HepG2 (cell line): ENCODE data around the gene NUP214. TPM values are rescaled to one million over a fixed set of nuclear protein-coding genes. Genes with fewer than 3 reads are reported as not detected.

Experiments
- ATAC-seq: fragments of 200-7000 bp; cut with Tn5 transposase; 3 replicates; pipeline ENCODE4 v1.9.1; 2020; ENCODE audit warnings: mild to moderate bottlenecking, moderate library complexity
- BruUV-seq: library from RNA; stranded (reverse); fragments of 400-500 nt; replicated peaks from 2 replicates; lab custom pipeline; 2021; lab: Mats Ljungman, UMichigan
- CTCF ChIA-PET: fragments of 300-600 bp; formaldehyde crosslinking; extraction: SDS; loops from one replicate; lab custom pipeline; 2021; ENCODE audit warnings: low total read pairs, inconsistent platforms, low intra/inter-chr PET ratio; lab: Yijun Ruan, JAX
- POLR2A ChIA-PET: fragments of 350-600 bp; sonication (Branson Sonifier 250); formaldehyde crosslinking; loops from one replicate; lab custom pipeline; 2020; ENCODE audit warnings: antibody characterized with exemption, inconsistent platforms; lab: Yijun Ruan, JAX
- DNase-seq: peaks from one replicate; pipeline ENCODE4 v3.0.0-alpha.2; 2015; ENCODE audit warnings: low spot score
- FAIRE-seq: peaks from 3 replicates; lab custom pipeline; 2011; peaks lifted over from hg19 to GRCh38; lab: Jason Lieb, UNC
- H2AFZ ChIP-seq: one replicate; pipeline ENCODE4 v1.6.1; 2011; ENCODE audit warnings: low read length, inconsistent platforms
- H3K27ac ChIP-seq: fragments of 300-600 bp; 3 replicates; pipeline ENCODE4 v1.8.0; 2011; ENCODE audit warnings: mixed run types, mild to moderate bottlenecking, mixed read lengths, low read length, inconsistent platforms; ENCODE audit not compliant: insufficient read depth; ENCODE audit errors: extremely low read length
- H3K27me3 ChIP-seq, 2 experiments: fragments of 200-600 bp in 1 of 2; 2 replicates in 1 of 2; 3 replicates in 1 of 2; pipeline versions ENCODE4 v1.6.0 to v1.8.0; 2011; ENCODE audit warnings: low read length in 2 of 2, mild to moderate bottlenecking in 2 of 2, moderate library complexity in 2 of 2, inconsistent platforms in 1 of 2; ENCODE audit not compliant: insufficient read depth in 2 of 2, control insufficient read depth in 1 of 2
- H3K36me3 ChIP-seq, 2 experiments: fragments of 200-600 bp in 1 of 2; replicated peaks in 1 of 2; 2 replicates in 1 of 2; 3 replicates in 1 of 2; pipeline versions ENCODE4 v1.5.1 to v1.8.0; 2011; ENCODE audit warnings: low read length in 2 of 2, inconsistent platforms in 1 of 2; ENCODE audit not compliant: insufficient read depth in 2 of 2, control insufficient read depth in 1 of 2
- H3K4me1 ChIP-seq: 2 replicates; pipeline ENCODE4 v1.5.1; 2012; ENCODE audit warnings: low read length, inconsistent platforms; ENCODE audit not compliant: insufficient read depth
- H3K4me2 ChIP-seq: 2 replicates; pipeline ENCODE4 v1.6.0; 2011; ENCODE audit warnings: low read depth, low read length, inconsistent platforms
- H3K4me3 ChIP-seq, 3 experiments: fragments of 200-600 bp in 1 of 3; sonication (generic), shearing (Covaris generic) in 1 of 3; replicated peaks in 1 of 3; 2 replicates each; pipeline ENCODE4 v1.5.1; 2011 to 2016; ENCODE audit warnings: low read length in 3 of 3, inconsistent platforms in 2 of 3, low read depth in 2 of 3, mild to moderate bottlenecking in 2 of 3, control low read depth in 1 of 3, mixed read lengths in 1 of 3; ENCODE audit not compliant: insufficient read depth in 1 of 3
- H3K79me2 ChIP-seq: one replicate; pipeline ENCODE4 v1.6.1; 2011; ENCODE audit warnings: low read length, inconsistent platforms; ENCODE audit not compliant: insufficient read depth
- H3K9ac ChIP-seq: 2 replicates; pipeline ENCODE4 v1.6.0; 2011; ENCODE audit warnings: mild to moderate bottlenecking, low read depth, low read length, inconsistent platforms; ENCODE audit not compliant: insufficient read depth
- H3K9me3 ChIP-seq: 2 replicates; pipeline ENCODE4 v1.5.1; 2012; ENCODE audit warnings: mild to moderate bottlenecking, low read length
- H4K20me1 ChIP-seq: 2 replicates; pipeline ENCODE4 v1.6.0; 2011; ENCODE audit warnings: inconsistent platforms, mild to moderate bottlenecking, low read length, moderate library complexity; ENCODE audit not compliant: insufficient read depth
- ELF3 ChIP-seq: IDR thresholded peaks from 2 replicates; pipeline ENCODE4 v1.6.1; 2016; ENCODE audit warnings: missing genetic modification reagents, missing compliant biosample characterization
- HNRNPUL1 ChIP-seq: fragments of 200-400 bp; formaldehyde crosslinking; IDR thresholded peaks from 2 replicates; pipeline ENCODE4 v1.6.1; 2017; ENCODE audit warnings: low read depth, mild to moderate bottlenecking, low read length, moderate library complexity
- HOXD1 ChIP-seq: sonication (generic); formaldehyde crosslinking; IDR thresholded peaks from 2 replicates; pipeline ENCODE4 v1.5.0; 2020; ENCODE audit warnings: missing genetic modification reagents
- KLF9 ChIP-seq: IDR thresholded peaks from 2 replicates; pipeline ENCODE4 v1.6.1; 2016; ENCODE audit warnings: low read depth
- MAF1 ChIP-seq: sonication (generic); formaldehyde crosslinking; IDR thresholded peaks from 2 replicates; pipeline ENCODE4 v1.5.0; 2020; ENCODE audit warnings: missing genetic modification reagents, borderline replicate concordance
- MAFG ChIP-seq: sonication (generic); formaldehyde crosslinking; IDR thresholded peaks from 2 replicates; pipeline ENCODE4 v1.5.1; 2020; ENCODE audit warnings: mild to moderate bottlenecking, missing genetic modification reagents
- MAZ ChIP-seq, 2 experiments: sonication (generic) in 1 of 2; formaldehyde crosslinking in 1 of 2; IDR thresholded peaks; 2 replicates each; pipeline versions ENCODE4 v1.5.0 to v1.6.1; 2012 to 2020; ENCODE audit warnings: low read depth in 2 of 2, mild to moderate bottlenecking in 2 of 2, borderline replicate concordance in 1 of 2, improper control_type of control experiment in 1 of 2, low read length in 1 of 2, missing genetic modification reagents in 1 of 2, moderate library complexity in 1 of 2
- MTA3 ChIP-seq: sonication (generic); formaldehyde crosslinking; IDR thresholded peaks from 2 replicates; pipeline ENCODE4 v1.4.0; 2020; ENCODE audit warnings: missing genetic modification reagents
- NCOA5 ChIP-seq: sonication (generic); formaldehyde crosslinking; IDR thresholded peaks from 2 replicates; pipeline ENCODE4 v1.4.0; 2020; ENCODE audit warnings: missing genetic modification reagents
- PHF20 ChIP-seq: sonication (generic); formaldehyde crosslinking; IDR thresholded peaks from 2 replicates; pipeline ENCODE4 v1.5.0; 2020; ENCODE audit warnings: mild to moderate bottlenecking, missing genetic modification reagents
- SETDB1 ChIP-seq: sonication (generic); formaldehyde crosslinking; IDR thresholded peaks from 2 replicates; pipeline ENCODE4 v1.5.1; 2020; ENCODE audit warnings: missing genetic modification reagents, mild to moderate bottlenecking, borderline replicate concordance
- TOE1 ChIP-seq: sonication (generic); formaldehyde crosslinking; IDR thresholded peaks from 2 replicates; pipeline ENCODE4 v1.4.0; 2020; ENCODE audit warnings: mild to moderate bottlenecking, missing genetic modification reagents
- ZFX ChIP-seq: sonication (generic); formaldehyde crosslinking; IDR thresholded peaks from 2 replicates; pipeline ENCODE4 v1.4.0; 2020; ENCODE audit warnings: mild to moderate bottlenecking, low read depth, missing genetic modification reagents, moderate library complexity
- ZNF547 ChIP-seq: sonication (generic); formaldehyde crosslinking; IDR thresholded peaks from 2 replicates; pipeline ENCODE4 v1.5.1; 2020; ENCODE audit warnings: mild to moderate bottlenecking, missing genetic modification reagents
- ZNF564 ChIP-seq: sonication (generic); formaldehyde crosslinking; IDR thresholded peaks from 2 replicates; pipeline ENCODE4 v1.8.1; 2023; ENCODE audit warnings: mild to moderate bottlenecking, missing genetic modification reagents
- ZNF678 ChIP-seq: sonication (generic); formaldehyde crosslinking; IDR thresholded peaks from 2 replicates; pipeline ENCODE4 v1.4.0; 2020; ENCODE audit warnings: mild to moderate bottlenecking, missing genetic modification reagents
- ZNF850 ChIP-seq: sonication (generic); formaldehyde crosslinking; conservative IDR thresholded peaks from 2 replicates; pipeline ENCODE4 v1.9.0; 2021; ENCODE audit warnings: mild to moderate bottlenecking, missing genetic modification reagents
- WGBS: methylation state at CpG from one replicate; pipeline ENCODE4 v1.1.6; 2017; ENCODE audit warnings: low lambda C conversion rate; 5-methylcytosine and 5-hydroxymethylcytosine counted together
- in situ Hi-C: cut with HindIII; loops from 2 replicates; pipeline ENCODE4 v1.10.0; 2017; ENCODE audit warnings: low pct_unique_long_range_greater_than_20kb; ENCODE audit not compliant: extremely low pct_ligation_motif_present
- intact Hi-C: fragments of 100-400 bp; cut with micrococcal nuclease; formaldehyde crosslinking; loops from one replicate; pipeline ENCODE4 v1.10.0; 2022; ENCODE audit not compliant: unreplicated experiment
- polyA plus RNA-seq, 8 experiments: library from polyadenylated mRNA; depleted of rRNA in 3 of 8; stranded (reverse) in 7 of 8; unstranded in 1 of 8; fragments of >200 nt; fragmentation: Illumina TruSeq in 4 of 8; extraction: Trizol in 4 of 8; gene quantifications; 2 replicates each; pipeline versions ENCODE4 v1.2.1 to v1.2.3, GENCODE V29; 2011 to 2016; ENCODE audit warnings: low read depth in 4 of 8, missing spikeins in 1 of 8, mixed read lengths in 1 of 8; ENCODE audit not compliant: insufficient read depth in 1 of 8
- total RNA-seq, 5 experiments: library from RNA; depleted of rRNA; stranded (reverse); fragments of >200 nt; fragmentation: Illumina TruSeq; extraction: Trizol; gene quantifications; 2 replicates each; pipeline ENCODE4 v1.2.3, GENCODE V29; 2016; ENCODE audit warnings: low read depth in 1 of 5
- TF ChIP-seq, protein P1 (sequence below): sonication (generic); formaldehyde crosslinking; IDR thresholded peaks from 2 replicates; pipeline ENCODE4 v1.8.1; 2023; ENCODE audit warnings: mild to moderate bottlenecking, inconsistent platforms, moderate library complexity, missing genetic modification reagents, borderline replicate concordance

Gene NUP214
- total and polyA plus RNA-seq, 2 of the 13 experiments (the other 11 are each of a cell fraction or from before 2014, with no cell fraction given): 8.4 to 16.0 TPM

DNA sequence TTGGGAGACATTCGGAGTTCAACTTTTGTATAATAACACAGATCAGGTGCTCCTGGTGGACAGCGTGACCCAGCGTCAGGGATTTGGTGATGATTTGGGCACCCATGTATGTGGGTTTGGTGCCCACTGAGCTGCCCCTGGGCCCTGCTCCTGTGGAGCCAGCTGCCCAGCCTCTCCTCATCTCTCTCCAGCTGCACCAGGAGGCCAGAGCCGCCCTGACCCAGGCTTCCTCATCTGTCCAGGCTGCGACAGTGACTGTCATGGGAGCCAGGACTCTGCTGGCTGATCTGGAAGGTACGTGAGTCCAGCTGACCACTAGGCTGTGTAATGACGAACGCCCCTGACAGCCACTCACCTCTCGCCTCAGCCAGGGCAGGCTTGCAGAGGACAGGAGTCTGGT is 43.5 kb upstream of the NUP214 start:
- in situ Hi-C loops (no loop called here), intact Hi-C loops (no loop called here)
- no TSS peak for BruUV-seq
- Histone ChIP-seq H4K20me1 (no peaks in the 10 kb centered on the region), H3K4me2 (no peak overlapping the region), H3K9ac (no peak overlapping the region), H3K4me3 (no peak overlapping the region), H3K27me3 (peaks cover 4 to 59% of the 10 kb centered on the region in 2 experiments), H2AFZ (no peak overlapping the region), H3K4me1 (peaks cover 49% of the 10 kb centered on the region), H3K9me3 (no peaks in the 10 kb centered on the region), H3K36me3 (no peaks in the 10 kb centered on the region), H3K79me2 (no peaks in the 10 kb centered on the region), H3K27ac (no peak overlapping the region)
- peak; percentile 28 for ATAC-seq
- FAIRE-seq: no peak
- DNase-seq: no peak
- TF ChIP-seq ZNF850 (CRISPR knock-in tag) (no peak), MAZ (IDR thresholded peaks at IDR 0.05; ENCODE audit: borderline replicate concordance, low read depth, low read length) (no peak), MAZ (CRISPR knock-in tag; IDR thresholded peaks at IDR 0.05; ENCODE audit: low read depth) (no peak), TOE1 (CRISPR knock-in tag) (no peak), ZNF547 (no peak), HOXD1 (CRISPR knock-in tag) (no peak), NCOA5 (no peak), ELF3 (CRISPR knock-in tag) (no peak)
- 64% methylated on average over 4 of the region's 9 CpGs for WGBS
- ChIA-PET POLR2A (no interaction called here), CTCF (no interaction called here)

DNA sequence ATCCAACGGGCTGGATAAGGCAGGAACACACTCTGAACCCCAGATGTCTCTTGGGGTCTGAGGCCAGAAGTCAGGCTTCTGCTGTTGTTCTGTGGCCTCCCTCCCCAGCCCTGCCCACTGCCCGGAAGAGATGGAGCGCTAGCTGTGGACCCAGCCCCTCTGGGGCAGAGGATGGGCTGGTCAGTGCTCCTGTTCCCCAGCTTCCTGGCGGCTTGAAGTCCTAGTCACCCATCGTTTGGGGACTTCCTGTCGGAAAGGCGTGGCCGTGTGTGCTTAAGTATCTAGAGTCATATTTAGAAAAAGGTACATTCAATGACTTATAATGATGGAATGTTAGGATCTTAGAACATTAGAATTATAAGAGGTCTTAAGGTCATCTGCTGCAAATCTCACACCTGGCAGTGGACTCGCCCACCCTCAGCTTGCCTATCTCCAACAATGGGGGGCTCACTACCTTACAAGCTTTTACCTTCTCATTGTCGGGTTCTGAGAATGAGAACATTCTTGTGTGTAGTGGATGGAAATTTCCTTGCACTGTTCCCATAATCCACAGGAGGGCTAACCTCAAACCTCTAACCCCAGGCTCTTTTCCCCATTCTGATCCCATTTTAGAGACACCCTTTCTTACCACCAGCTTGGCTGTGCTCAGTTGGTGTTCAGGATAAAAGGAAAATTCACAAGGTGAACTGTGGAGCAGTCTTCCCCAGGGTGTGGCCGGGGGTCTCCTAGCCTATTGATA is 42.4 kb upstream of the NUP214 start:
- H3K4me2 ChIP-seq: no peak overlapping the region
- POLR2A ChIA-PET: no interaction called here
- TF ChIP-seq, protein P1, sequence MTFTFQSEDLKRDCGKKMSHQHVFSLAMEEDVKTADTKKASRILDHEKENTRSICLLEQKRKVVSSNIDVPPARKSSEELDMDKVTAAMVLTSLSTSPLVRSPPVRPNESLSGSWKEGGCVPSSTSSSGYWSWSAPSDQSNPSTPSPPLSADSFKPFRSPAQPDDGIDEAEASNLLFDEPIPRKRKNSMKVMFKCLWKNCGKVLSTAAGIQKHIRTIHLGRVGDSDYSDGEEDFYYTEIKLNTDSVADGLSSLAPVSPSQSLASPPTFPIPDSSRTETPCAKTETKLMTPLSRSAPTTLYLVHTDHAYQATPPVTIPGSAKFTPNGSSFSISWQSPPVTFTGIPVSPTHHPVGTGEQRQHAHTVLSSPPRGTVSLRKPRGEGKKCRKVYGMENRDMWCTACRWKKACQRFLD (CRISPR knock-in tag): no peak
- TF ChIP-seq ZNF564 (CRISPR knock-in tag): no peak
- TF ChIP-seq HNRNPUL1: no peak
- no peak for TF ChIP-seq MTA3
- no peak for TF ChIP-seq KLF9 (CRISPR knock-in tag)
- no peak for TF ChIP-seq MAF1 (CRISPR knock-in tag)
- no peak for TF ChIP-seq SETDB1 (CRISPR knock-in tag)
- TF ChIP-seq ZNF678 (CRISPR knock-in tag): no peak
- TF ChIP-seq PHF20: no peak
- no peak for TF ChIP-seq ZFX (CRISPR knock-in tag)
- no peak for TF ChIP-seq MAFG (CRISPR knock-in tag)

More for the DNA sequence above, 42.4 kb upstream of the NUP214 start:
- Histone ChIP-seq H2AFZ (no peak overlapping the region), H4K20me1 (no peaks in the 10 kb centered on the region), H3K9me3 (no peaks in the 10 kb centered on the region), H3K36me3 (no peaks in the 10 kb centered on the region), H3K9ac (no peak overlapping the region), H3K27me3 (peaks cover 4 to 63% of the 10 kb centered on the region in 2 experiments; a peak in 4 of 5 replicates), H3K4me1 (peaks cover 47% of the 10 kb centered on the region), H3K4me3 (no peak overlapping the region), H3K27ac (no peak overlapping the region), H3K79me2 (no peaks in the 10 kb centered on the region)
- CTCF ChIA-PET: no interaction called here
- intact Hi-C loops: no loop called here
- ATAC-seq (no peak), FAIRE-seq (no peak), DNase-seq (no peak)
- 9% methylated on average over 11 of the region's 11 CpGs for WGBS
- in situ Hi-C loops: no loop called here
- no TSS peak for BruUV-seq
